ENCODE data around the gene SERBP1. TPM values are rescaled to one million over a fixed set of nuclear protein-coding genes. Genes with fewer than 3 reads are reported as not detected.

Gene SERBP1
- 293 TPM for total RNA-seq

DNA sequence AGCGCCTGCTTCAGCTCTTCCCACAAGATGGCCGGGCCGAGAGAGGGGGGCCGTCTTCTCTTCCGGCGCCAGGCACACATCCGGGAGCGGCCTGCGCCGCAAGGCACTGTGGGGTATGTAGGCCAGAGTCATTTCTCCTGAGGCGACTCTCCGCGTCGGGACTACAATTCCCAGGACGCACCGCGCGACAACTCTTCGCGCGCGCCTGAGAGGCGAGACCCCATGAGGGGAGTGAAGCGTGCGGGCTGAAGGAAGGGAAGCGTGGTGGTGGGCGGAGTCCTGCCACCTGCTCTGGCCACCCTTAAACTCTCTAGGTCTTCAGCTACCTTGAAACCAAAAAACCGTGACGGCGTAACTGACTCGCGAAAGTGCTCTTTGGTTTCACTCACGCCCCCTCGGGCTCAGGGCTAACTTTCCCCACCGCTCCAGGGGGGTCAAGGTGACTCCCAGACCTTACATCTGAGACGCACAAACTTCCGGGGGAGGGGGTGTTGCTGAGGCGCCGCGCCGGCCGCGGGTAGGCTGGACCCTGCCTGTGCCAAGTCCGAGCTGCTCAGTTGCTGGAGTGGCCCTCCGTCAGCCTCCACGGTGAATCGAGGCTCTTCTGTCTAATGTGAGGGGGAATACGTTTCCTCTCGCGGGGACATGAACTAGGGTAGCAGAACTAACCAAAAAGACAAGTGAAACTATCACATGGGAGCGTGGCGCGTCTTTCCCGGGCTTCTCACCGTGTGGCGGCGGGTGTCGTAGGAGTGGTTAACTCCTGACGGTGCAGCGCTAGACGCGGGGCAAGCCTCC lies at the start of gene SERBP1:
TSS of gene SERBP1 (minus strand) at position 45 of the 798 bp plus-strand sequence. CDS start 102 bp downstream, outside the sequence.

Other genes starting within 250 kb of the SERBP1 start
- 1.1 TPM for gene IL12RB2, start 122.5 kb downstream of the SERBP1 start, total RNA-seq

Measured in camera-type eye (tissue), 1 donor.